H1 (cell line): Measurements from ENCODE around the gene TFF2.

Experiments
- CHD2 ChIP-seq: IDR thresholded peaks from 2 replicates; pipeline ENCODE4 v1.6.1; 2012; ENCODE audit warnings: low read length, improper control_type of control experiment
- EGR1 ChIP-seq: IDR thresholded peaks from 2 replicates; pipeline ENCODE4 v1.6.1; 2011; ENCODE audit warnings: low read depth, low read length, borderline replicate concordance
- EP300 ChIP-seq, 2 experiments: IDR thresholded peaks; 1 replicate in 1 of 2; 2 replicates in 1 of 2; pipeline ENCODE4 v1.6.1; 2011 to 2012; ENCODE audit warnings: low read depth in 2 of 2, low read length in 2 of 2, mild to moderate bottlenecking in 2 of 2, borderline replicate concordance in 1 of 2, inconsistent platforms in 1 of 2, moderate library complexity in 1 of 2
- EZH2 ChIP-seq: fragments of 200-600 bp; sonication (generic); IDR thresholded peaks from 2 replicates; pipeline ENCODE4 v1.7.1; 2012; ENCODE audit warnings: low read depth, mild to moderate bottlenecking, moderate library complexity, low read length, inconsistent platforms; ENCODE audit not compliant: severe bottlenecking
- JUND ChIP-seq: IDR thresholded peaks from 2 replicates; pipeline ENCODE4 v1.6.1; 2011; ENCODE audit warnings: mild to moderate bottlenecking, improper control_type of control experiment, low read length
- POLR2A ChIP-seq, 2 experiments: IDR thresholded peaks; 1 replicate in 1 of 2; 2 replicates in 1 of 2; pipeline ENCODE4 v1.6.1; 2011; ENCODE audit warnings: low read depth in 2 of 2, low read length in 2 of 2, mild to moderate bottlenecking in 2 of 2; ENCODE audit errors: control extremely low read depth in 1 of 2
- POLR2AphosphoS5 ChIP-seq: IDR thresholded peaks from 2 replicates; pipeline ENCODE4 v1.6.1; 2011; ENCODE audit warnings: low read depth, low read length
- RAD21 ChIP-seq, 2 experiments: IDR thresholded peaks in 1 of 2; conservative IDR thresholded peaks in 1 of 2; 2 replicates each; pipeline ENCODE4 v1.6.1; 2011; ENCODE audit warnings: low read depth in 2 of 2, low read length in 2 of 2, improper control_type of control experiment in 1 of 2, inconsistent platforms in 1 of 2, mild to moderate bottlenecking in 1 of 2, moderate library complexity in 1 of 2
- RFX5 ChIP-seq: IDR thresholded peaks from 2 replicates; pipeline ENCODE4 v1.6.1; 2011; ENCODE audit warnings: low read depth, low read length, improper control_type of control experiment, borderline replicate concordance
- YY1 ChIP-seq: IDR thresholded peaks from 2 replicates; pipeline ENCODE4 v1.6.1; 2011; ENCODE audit warnings: low read depth, mild to moderate bottlenecking, low read length
- TF ChIP-seq, protein P1 (sequence below): IDR thresholded peaks from 2 replicates; pipeline ENCODE4 v1.6.1; 2012; ENCODE audit warnings: inconsistent platforms
- TF ChIP-seq, protein P2 (sequence below), 3 experiments: IDR thresholded peaks; 1 replicate in 2 of 3; 2 replicates in 1 of 3; pipeline versions ENCODE4 v1.5.1 to v1.6.1; 2011; ENCODE audit warnings: low read length in 3 of 3, mild to moderate bottlenecking in 3 of 3, inconsistent platforms in 2 of 3, low read depth in 1 of 3, moderate library complexity in 1 of 3; ENCODE audit not compliant: insufficient read depth in 1 of 3; ENCODE audit errors: control extremely low read depth in 1 of 3
- TF ChIP-seq, protein P3 (sequence below): IDR thresholded peaks from 2 replicates; pipeline ENCODE4 v1.6.1; 2012; ENCODE audit warnings: low read length, inconsistent platforms

DNA sequence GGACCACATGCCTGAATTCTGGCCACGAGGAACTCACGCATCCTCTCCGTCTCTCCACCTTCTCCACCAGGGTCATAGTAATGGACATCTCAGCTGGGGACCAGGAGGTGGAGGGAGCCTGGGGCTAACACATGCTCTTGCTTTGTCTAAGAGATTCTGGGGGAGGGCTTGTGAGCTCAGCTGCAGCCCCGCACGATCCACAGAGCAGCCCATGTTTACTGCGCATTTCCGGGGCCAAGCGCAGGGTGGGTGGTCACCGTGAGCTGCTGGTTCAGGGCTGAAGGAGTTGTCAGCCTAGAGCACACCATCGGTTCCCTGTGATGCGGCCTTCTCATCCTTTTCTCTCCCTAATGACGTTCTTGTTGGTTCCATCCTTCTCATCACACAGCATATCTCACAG is 7.5 kb upstream of the TFF2 start:
- TF ChIP-seq YY1 (no peak), POLR2AphosphoS5 (no peak), JUND (no peak), CHD2 (no peak), EZH2 (no peak), POLR2A (IDR thresholded peaks at IDR 0.05; ENCODE audit: control extremely low read depth in 1 of 2, low read depth in 2 of 2, low read length in 2 of 2) (no peak), RAD21 (IDR thresholded peaks at IDR 0.05 in 1 of 2, conservative IDR thresholded peaks at IDR 0.05 in 1 of 2; ENCODE audit: low read depth in 2 of 2, low read length in 2 of 2) (no peak), RFX5 (no peak), EP300 (IDR thresholded peaks at IDR 0.05; ENCODE audit: borderline replicate concordance in 1 of 2, low read depth in 2 of 2, low read length in 2 of 2) (no peak), EGR1 (no peak)
- TF ChIP-seq, protein P1, sequence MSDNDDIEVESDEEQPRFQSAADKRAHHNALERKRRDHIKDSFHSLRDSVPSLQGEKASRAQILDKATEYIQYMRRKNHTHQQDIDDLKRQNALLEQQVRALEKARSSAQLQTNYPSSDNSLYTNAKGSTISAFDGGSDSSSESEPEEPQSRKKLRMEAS: no peak
- TF ChIP-seq, protein P2, sequence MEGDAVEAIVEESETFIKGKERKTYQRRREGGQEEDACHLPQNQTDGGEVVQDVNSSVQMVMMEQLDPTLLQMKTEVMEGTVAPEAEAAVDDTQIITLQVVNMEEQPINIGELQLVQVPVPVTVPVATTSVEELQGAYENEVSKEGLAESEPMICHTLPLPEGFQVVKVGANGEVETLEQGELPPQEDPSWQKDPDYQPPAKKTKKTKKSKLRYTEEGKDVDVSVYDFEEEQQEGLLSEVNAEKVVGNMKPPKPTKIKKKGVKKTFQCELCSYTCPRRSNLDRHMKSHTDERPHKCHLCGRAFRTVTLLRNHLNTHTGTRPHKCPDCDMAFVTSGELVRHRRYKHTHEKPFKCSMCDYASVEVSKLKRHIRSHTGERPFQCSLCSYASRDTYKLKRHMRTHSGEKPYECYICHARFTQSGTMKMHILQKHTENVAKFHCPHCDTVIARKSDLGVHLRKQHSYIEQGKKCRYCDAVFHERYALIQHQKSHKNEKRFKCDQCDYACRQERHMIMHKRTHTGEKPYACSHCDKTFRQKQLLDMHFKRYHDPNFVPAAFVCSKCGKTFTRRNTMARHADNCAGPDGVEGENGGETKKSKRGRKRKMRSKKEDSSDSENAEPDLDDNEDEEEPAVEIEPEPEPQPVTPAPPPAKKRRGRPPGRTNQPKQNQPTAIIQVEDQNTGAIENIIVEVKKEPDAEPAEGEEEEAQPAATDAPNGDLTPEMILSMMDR (IDR thresholded peaks at IDR 0.05; ENCODE audit: control extremely low read depth in 1 of 3, insufficient read depth in 1 of 3, low read depth in 1 of 3, low read length in 3 of 3): no peak
- TF ChIP-seq, protein P3, sequence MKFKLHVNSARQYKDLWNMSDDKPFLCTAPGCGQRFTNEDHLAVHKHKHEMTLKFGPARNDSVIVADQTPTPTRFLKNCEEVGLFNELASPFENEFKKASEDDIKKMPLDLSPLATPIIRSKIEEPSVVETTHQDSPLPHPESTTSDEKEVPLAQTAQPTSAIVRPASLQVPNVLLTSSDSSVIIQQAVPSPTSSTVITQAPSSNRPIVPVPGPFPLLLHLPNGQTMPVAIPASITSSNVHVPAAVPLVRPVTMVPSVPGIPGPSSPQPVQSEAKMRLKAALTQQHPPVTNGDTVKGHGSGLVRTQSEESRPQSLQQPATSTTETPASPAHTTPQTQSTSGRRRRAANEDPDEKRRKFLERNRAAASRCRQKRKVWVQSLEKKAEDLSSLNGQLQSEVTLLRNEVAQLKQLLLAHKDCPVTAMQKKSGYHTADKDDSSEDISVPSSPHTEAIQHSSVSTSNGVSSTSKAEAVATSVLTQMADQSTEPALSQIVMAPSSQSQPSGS: no peak
